GM12875 (cell line): Measurements from ENCODE around the gene HLA-DOB.
"Not testable (repeated sequence)": the region's sequence is repeated elsewhere in the genome, so short reads cannot be mapped to it uniquely, and the experiment has no call there.

Experiments
- H3K4me3 ChIP-seq: one replicate; pipeline ENCODE4 v1.5.1; 2011; ENCODE audit warnings: low read depth, low read length, control low read depth
- CTCF ChIP-seq: IDR thresholded peaks from 2 replicates; pipeline ENCODE4 v1.5.1; 2011; ENCODE audit warnings: low read depth, mild to moderate bottlenecking, control low read depth, inconsistent platforms, low read length, moderate library complexity, borderline replicate concordance; ENCODE audit not compliant: insufficient read depth

Gene HLA-DOB

GRCh38 chr6:32794510-32794909 is 22.3 kb downstream of the HLA-DOB start:
- no peak overlapping the region for H3K4me3 ChIP-seq

GRCh38 chr6:32792901-32793435 is 23.8 kb downstream of the HLA-DOB start:
- no peak for TF ChIP-seq CTCF
- no peak overlapping the region for H3K4me3 ChIP-seq

More at GRCh38 chr6:32794510-32794909, 22.3 kb downstream of the HLA-DOB start:
- no peak for TF ChIP-seq CTCF

- H3K4me3 ChIP-seq, result no peak overlapping the region
- no peak for TF ChIP-seq CTCF
Observed at GRCh38 chr6:32790306-32790705, 26.5 kb downstream of the HLA-DOB start.

GRCh38 chr6:32785781-32786533 is 30.8 kb downstream of the HLA-DOB start:
- peak; percentile 50; the same call in 1 of the 2 replicates for TF ChIP-seq CTCF
- H3K4me3 ChIP-seq, result no peak overlapping the region

- not testable (repeated sequence) for H3K4me3 ChIP-seq
Observed at GRCh38 chr6:32782923-32783322, 33.9 kb downstream of the HLA-DOB start.

GRCh38 chr6:32779036-32779435 is 37.8 kb downstream of the HLA-DOB start:
- no peak overlapping the region for H3K4me3 ChIP-seq
- TF ChIP-seq CTCF, result no peak

- no peak overlapping the region for H3K4me3 ChIP-seq
- no peak for TF ChIP-seq CTCF
Observed at GRCh38 chr6:32775071-32775470, 41.7 kb downstream of the HLA-DOB start.
